Breast epithelium (tissue), 4 donors: Measurements from ENCODE around the gene MPP2. TPM values are rescaled to one million over a fixed set of nuclear protein-coding genes. Genes with fewer than 3 reads are reported as not detected.
"Not testable (repeated sequence)": the region's sequence is repeated elsewhere in the genome, so short reads cannot be mapped to it uniquely, and the experiment has no call there.

Source experiments
- DNase-seq, 2 donors: peaks; one replicate each; pipeline ENCODE4 v3.0.0-alpha.2; 2019; ENCODE audit warnings: low spot score in 2 of 2
- H3K27ac ChIP-seq, 2 donors: fragments of 200-600 bp; sonication (generic) in 1 of 2; one replicate each; pipeline ENCODE4 v1.5.1; 2016 to 2019; ENCODE audit warnings: mild to moderate bottlenecking in 1 of 2
- H3K27me3 ChIP-seq, 2 donors: fragments of 200-600 bp; sonication (generic) in 1 of 2; one replicate each; pipeline versions ENCODE4 v1.5.1 to v1.6.0; 2017 to 2019; ENCODE audit warnings: control low read depth in 1 of 2, mild to moderate bottlenecking in 1 of 2
- H3K36me3 ChIP-seq: fragments of 200-600 bp; one replicate; pipeline ENCODE4 v1.5.1; 2019
- H3K4me1 ChIP-seq, 2 donors: fragments of 200-600 bp; sonication (generic); one replicate each; pipeline ENCODE4 v1.5.1; 2016 to 2019; ENCODE audit warnings: control low read depth in 1 of 2
- H3K4me3 ChIP-seq, 3 donors: fragments of 200-600 bp; sonication (generic); 1 replicate in 2 of 3; 2 replicates in 1 of 3; pipeline ENCODE4 v1.5.1; 2016 to 2019; ENCODE audit warnings: mild to moderate bottlenecking in 3 of 3, moderate library complexity in 2 of 3
- H3K9me3 ChIP-seq, 2 donors: fragments of 200-600 bp; sonication (generic) in 1 of 2; one replicate each; pipeline ENCODE4 v1.5.1; 2016 to 2019; ENCODE audit warnings: control low read depth in 1 of 2
- POLR2A ChIP-seq: fragments of 450-650 bp; IDR thresholded peaks from one replicate; pipeline ENCODE4 v1.6.1; 2016; ENCODE audit warnings: antibody characterized with exemption, mild to moderate bottlenecking, moderate library complexity
- POLR2AphosphoS5 ChIP-seq, 3 donors: sonication (generic); formaldehyde crosslinking; IDR thresholded peaks; one replicate each; pipeline ENCODE4 v1.6.1; 2017; ENCODE audit warnings: antibody characterized with exemption in 3 of 3
- intact Hi-C: fragments of 100-400 bp; cut with DNase I; formaldehyde crosslinking; loops from one replicate; pipeline ENCODE4 v1.15.1; 2023; ENCODE audit warnings: low total_unique reads
- total RNA-seq, 3 donors: library from RNA; depleted of rRNA; stranded (reverse); fragments of >200 nt; gene quantifications; one replicate each; pipeline ENCODE4 v1.1.0, GENCODE V29; 2016
- TF ChIP-seq, protein P1 (sequence below), 3 donors: fragments of 450-650 bp; IDR thresholded peaks; one replicate each; pipeline ENCODE4 v1.5.1; 2016 to 2017; ENCODE audit warnings: antibody characterized with exemption in 3 of 3, mild to moderate bottlenecking in 3 of 3, moderate library complexity in 3 of 3

Gene MPP2
- total RNA-seq, 3 donors from 2014 or later = 2.6 to 7.9 (median 3.9) TPM

GRCh38 chr17:43945074-43945829 is 37.9 kb upstream of the MPP2 start:
- H3K27me3 ChIP-seq = peaks cover 0 to 8% of the 10 kb centered on the region in 2 donors
- no peak overlapping the region for H3K27ac ChIP-seq
- H3K9me3 ChIP-seq = no peaks in the 10 kb centered on the region
- H3K4me3 ChIP-seq = no peak overlapping the region
- TF ChIP-seq POLR2AphosphoS5 (IDR thresholded peaks at IDR 0.05) (no peak), POLR2A (no peak)
- TF ChIP-seq, protein P1, sequence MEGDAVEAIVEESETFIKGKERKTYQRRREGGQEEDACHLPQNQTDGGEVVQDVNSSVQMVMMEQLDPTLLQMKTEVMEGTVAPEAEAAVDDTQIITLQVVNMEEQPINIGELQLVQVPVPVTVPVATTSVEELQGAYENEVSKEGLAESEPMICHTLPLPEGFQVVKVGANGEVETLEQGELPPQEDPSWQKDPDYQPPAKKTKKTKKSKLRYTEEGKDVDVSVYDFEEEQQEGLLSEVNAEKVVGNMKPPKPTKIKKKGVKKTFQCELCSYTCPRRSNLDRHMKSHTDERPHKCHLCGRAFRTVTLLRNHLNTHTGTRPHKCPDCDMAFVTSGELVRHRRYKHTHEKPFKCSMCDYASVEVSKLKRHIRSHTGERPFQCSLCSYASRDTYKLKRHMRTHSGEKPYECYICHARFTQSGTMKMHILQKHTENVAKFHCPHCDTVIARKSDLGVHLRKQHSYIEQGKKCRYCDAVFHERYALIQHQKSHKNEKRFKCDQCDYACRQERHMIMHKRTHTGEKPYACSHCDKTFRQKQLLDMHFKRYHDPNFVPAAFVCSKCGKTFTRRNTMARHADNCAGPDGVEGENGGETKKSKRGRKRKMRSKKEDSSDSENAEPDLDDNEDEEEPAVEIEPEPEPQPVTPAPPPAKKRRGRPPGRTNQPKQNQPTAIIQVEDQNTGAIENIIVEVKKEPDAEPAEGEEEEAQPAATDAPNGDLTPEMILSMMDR (IDR thresholded peaks at IDR 0.05) = no peak
- no peaks in the 10 kb centered on the region for H3K4me1 ChIP-seq
- intact Hi-C loops = no loop called here
- H3K36me3 ChIP-seq = no peaks in the 10 kb centered on the region
- no peak for DNase-seq

- intact Hi-C loops = no loop called here
- Histone ChIP-seq H3K27ac (no peak within 1 kb of the TSS), H3K4me3 (no peak within 1 kb of the TSS)
Measured at GRCh38 chr17:43942051-43942685, 34.8 kb upstream of the MPP2 start, which contains the start of gene PPY. Gene PPY, minus strand, starts transcription at chr17:43942476. Its CDS starts 822 bp downstream, at chr17:43941654.

GRCh38 chr17:43940630-43941029 is 33.3 kb upstream of the MPP2 start:
- no peak for DNase-seq
- H3K4me3 ChIP-seq = no peak overlapping the region
- H3K9me3 ChIP-seq = no peaks in the 10 kb centered on the region
- H3K4me1 ChIP-seq = peaks cover 0 to 5% of the 10 kb centered on the region in 2 donors
- intact Hi-C loops = no loop called here
- TF ChIP-seq POLR2A = no peak
- TF ChIP-seq POLR2AphosphoS5 (IDR thresholded peaks at IDR 0.05) = no peak
- TF ChIP-seq, protein P1 (IDR thresholded peaks at IDR 0.05) = no peak
- H3K27ac ChIP-seq = no peak overlapping the region
- H3K36me3 ChIP-seq = no peaks in the 10 kb centered on the region
- peaks cover 0 to 8% of the 10 kb centered on the region in 2 donors for H3K27me3 ChIP-seq

More at GRCh38 chr17:43942051-43942685, 34.8 kb upstream of the MPP2 start, which contains the start of gene PPY:
- Histone ChIP-seq H3K4me1 (peaks cover 0 to 5% of the 10 kb centered on the region in 2 donors), H3K36me3 (no peaks in the 10 kb centered on the region), H3K9me3 (no peaks in the 10 kb centered on the region), H3K27me3 (peaks cover 0 to 8% of the 10 kb centered on the region in 2 donors)
- no peak for DNase-seq
- TF ChIP-seq POLR2AphosphoS5 (IDR thresholded peaks at IDR 0.05) (no peak), POLR2A (no peak)
- TF ChIP-seq, protein P1 (IDR thresholded peaks at IDR 0.05) = no peak

DNA sequence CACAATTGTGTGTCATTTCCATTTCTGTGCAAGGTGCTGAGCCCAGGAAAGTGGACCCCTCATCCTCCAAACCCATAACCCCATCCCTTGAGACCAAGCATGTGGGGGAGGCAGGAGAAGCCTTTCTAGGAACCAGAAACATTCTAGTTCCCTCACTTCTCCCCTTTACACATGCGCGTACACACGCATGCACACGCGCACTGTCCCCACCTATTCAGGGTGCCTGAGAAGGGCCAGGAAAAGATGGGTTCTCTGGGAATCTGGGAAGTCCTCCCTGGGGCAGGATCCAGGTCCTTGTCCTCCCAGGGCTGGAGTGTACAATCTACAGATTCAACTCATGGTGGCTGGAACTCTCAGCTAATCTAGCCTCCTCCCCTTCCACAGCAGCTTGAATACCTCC is 32.5 kb upstream of the MPP2 start:
- Histone ChIP-seq H3K27me3 (peaks cover 0 to 8% of the 10 kb centered on the region in 2 donors), H3K36me3 (no peaks in the 10 kb centered on the region), H3K27ac (no peak overlapping the region), H3K4me3 (no peak overlapping the region), H3K9me3 (no peaks in the 10 kb centered on the region), H3K4me1 (peaks cover 0 to 5% of the 10 kb centered on the region in 2 donors)
- no peak for TF ChIP-seq POLR2A
- TF ChIP-seq, protein P1 (IDR thresholded peaks at IDR 0.05) = no peak
- no peak for TF ChIP-seq POLR2AphosphoS5 (IDR thresholded peaks at IDR 0.05)
- intact Hi-C loops = no loop called here
- DNase-seq = no peak

- H3K27me3 ChIP-seq, H3K27ac ChIP-seq, H3K9me3 ChIP-seq, H3K4me1 ChIP-seq, intact Hi-C loops, DNase-seq, H3K4me3 ChIP-seq, H3K36me3 ChIP-seq: not testable (repeated sequence)
Measured at GRCh38 chr17:43939452-43939851, 32.1 kb upstream of the MPP2 start.
